WTC11 (cell line): ENCODE measurements around the gene GPR176. TPM values are rescaled to one million over a fixed set of nuclear protein-coding genes. Genes with fewer than 3 reads are reported as not detected.
A peak's percentile ranks its signal among the peaks of the same experiment; 100 is the strongest.

Experiments used
- ATAC-seq: fragments of 200-7000 bp; cut with Tn5 transposase; 2 replicates; pipeline ENCODE4 v1.10.0; 2021; ENCODE audit warnings: mild to moderate bottlenecking, moderate library complexity
- CTCF ChIA-PET: fragments of 300-600 bp; sonication (Branson Sonifier 250); formaldehyde crosslinking; loops from one replicate; lab custom pipeline; 2021; ENCODE audit warnings: antibody characterized with exemption; lab: Charles Lee
- POLR2A ChIA-PET: fragments of 350-600 bp; sonication (Branson Sonifier 250); formaldehyde crosslinking; loops from one replicate; lab custom pipeline; 2021; ENCODE audit warnings: antibody characterized with exemption; lab: Charles Lee
- DNase-seq: peaks from one replicate; pipeline ENCODE4 v3.0.0; 2021; ENCODE audit warnings: low spot score
- H3K27ac Mint-ChIP-seq: 2 replicates; pipeline ENCODE4 v1.8.0; 2021; ENCODE audit warnings: mixed read lengths
- H3K27me3 Mint-ChIP-seq: 2 replicates; pipeline ENCODE4 v1.8.0; 2021; ENCODE audit warnings: low read depth, mild to moderate bottlenecking, moderate library complexity, mixed read lengths
- H3K36me3 Mint-ChIP-seq: 2 replicates; pipeline ENCODE4 v1.8.0; 2021; ENCODE audit warnings: mixed read lengths
- H3K4me1 Mint-ChIP-seq: 2 replicates; pipeline ENCODE4 v1.8.0; 2022; ENCODE audit warnings: mixed read lengths
- H3K4me3 Mint-ChIP-seq: 2 replicates; pipeline ENCODE4 v1.8.0; 2021; ENCODE audit warnings: mild to moderate bottlenecking, moderate library complexity, mixed read lengths
- H3K9me3 Mint-ChIP-seq: 2 replicates; pipeline ENCODE4 v1.8.0; 2021; ENCODE audit warnings: mixed read lengths
- ATF1 ChIP-seq: sonication (generic); formaldehyde crosslinking; IDR thresholded peaks from 2 replicates; pipeline ENCODE4 v1.8.1; 2023; ENCODE audit warnings: mild to moderate bottlenecking, moderate library complexity, missing genetic modification reagents
- ETV6 ChIP-seq: sonication (generic); formaldehyde crosslinking; IDR thresholded peaks from 2 replicates; pipeline ENCODE4 v1.8.1; 2022; ENCODE audit warnings: mild to moderate bottlenecking, missing genetic modification reagents
- JUN ChIP-seq: sonication (generic); formaldehyde crosslinking; IDR thresholded peaks from 2 replicates; pipeline ENCODE4 v1.8.0; 2023; ENCODE audit warnings: mild to moderate bottlenecking, missing genetic modification reagents
- OVOL2 ChIP-seq: fragments of 250-450 bp; sonication (Bioruptor Pico); IDR thresholded peaks from 2 replicates; pipeline ENCODE4 v1.9.0; 2021; ENCODE audit warnings: mild to moderate bottlenecking, borderline replicate concordance
- PRRX2 ChIP-seq: fragments of 250-450 bp; sonication (Bioruptor Pico); IDR thresholded peaks from 2 replicates; pipeline ENCODE4 v1.8.0; 2021; ENCODE audit warnings: mild to moderate bottlenecking
- SOX15 ChIP-seq: fragments of 250-450 bp; sonication (Bioruptor Pico); IDR thresholded peaks from 2 replicates; pipeline ENCODE4 v1.9.0; 2021; ENCODE audit warnings: mild to moderate bottlenecking
- SP1 ChIP-seq: sonication (generic); formaldehyde crosslinking; conservative IDR thresholded peaks from 2 replicates; pipeline ENCODE4 v1.8.1; 2022; ENCODE audit warnings: missing genetic modification reagents
- ZBTB21 ChIP-seq: sonication (generic); formaldehyde crosslinking; IDR thresholded peaks from 2 replicates; pipeline ENCODE4 v1.8.1; 2023; ENCODE audit warnings: mild to moderate bottlenecking, missing genetic modification reagents, borderline replicate concordance
- ZNF317 ChIP-seq: sonication (generic); formaldehyde crosslinking; IDR thresholded peaks from 2 replicates; pipeline ENCODE4 v1.8.1; 2023; ENCODE audit warnings: low read depth, mild to moderate bottlenecking, moderate library complexity, missing genetic modification reagents, borderline replicate concordance
- ZNF671 ChIP-seq: fragments of 250-450 bp; sonication (Bioruptor Pico); IDR thresholded peaks from 2 replicates; pipeline ENCODE4 v1.8.0; 2021; ENCODE audit warnings: mild to moderate bottlenecking
- total RNA-seq: library from RNA; stranded (reverse); gene quantifications from 3 replicates; pipeline ENCODE4 v1.2.3, GENCODE V29; 2021
- TF ChIP-seq, protein P1 (sequence below): sonication (generic); formaldehyde crosslinking; IDR thresholded peaks from 2 replicates; pipeline ENCODE4 v1.8.1; 2022; ENCODE audit warnings: mild to moderate bottlenecking, missing genetic modification reagents, moderate library complexity, borderline replicate concordance
- TF ChIP-seq, protein P2 (sequence below): sonication (generic); formaldehyde crosslinking; IDR thresholded peaks from 2 replicates; pipeline ENCODE4 v1.8.0; 2023; ENCODE audit warnings: missing genetic modification reagents, mild to moderate bottlenecking, borderline replicate concordance
- TF ChIP-seq, protein P3 (sequence below): sonication (generic); formaldehyde crosslinking; IDR thresholded peaks from 2 replicates; pipeline ENCODE4 v1.8.1; 2023; ENCODE audit warnings: mild to moderate bottlenecking, missing genetic modification reagents, moderate library complexity
- TF ChIP-seq, protein P4 (sequence below): fragments of 250-450 bp; sonication (Bioruptor Pico); IDR thresholded peaks from 2 replicates; pipeline ENCODE4 v1.9.0; 2021; ENCODE audit warnings: mild to moderate bottlenecking
- TF ChIP-seq, protein P5 (sequence below): fragments of 200-600 bp; IDR thresholded peaks from 2 replicates; pipeline ENCODE4 v1.8.0; 2022; ENCODE audit warnings: antibody characterized with exemption
- TF ChIP-seq, protein P6 (sequence below): sonication (generic); formaldehyde crosslinking; IDR thresholded peaks from 2 replicates; pipeline ENCODE4 v1.8.1; 2023; ENCODE audit warnings: mild to moderate bottlenecking, missing genetic modification reagents
- TF ChIP-seq, protein P7 (sequence below): sonication (generic); formaldehyde crosslinking; IDR thresholded peaks from 2 replicates; pipeline ENCODE4 v1.8.0; 2023; ENCODE audit warnings: mild to moderate bottlenecking, missing genetic modification reagents

The GPR176 gene
- total RNA-seq, 1 experiment from 2014 or later: 117 TPM

DNA sequence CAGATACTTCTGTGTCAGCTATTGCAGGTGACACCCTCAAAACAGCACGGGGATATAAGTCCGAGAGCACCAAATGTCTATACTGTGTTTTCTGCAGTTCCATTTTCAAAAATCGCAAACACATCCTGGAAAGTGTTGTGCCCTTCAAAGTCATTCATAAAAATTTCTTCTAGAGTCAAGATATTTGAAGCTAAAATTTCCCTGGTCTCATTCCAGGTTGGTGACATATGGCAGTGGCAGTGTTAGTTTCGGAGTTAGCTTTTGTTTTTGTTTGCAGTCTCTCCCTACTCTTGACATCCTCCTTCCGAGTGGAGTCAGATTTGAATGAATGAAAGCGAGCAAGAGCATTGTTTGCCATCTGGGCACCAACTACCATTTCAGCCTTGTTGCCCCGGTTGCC, 134.2 kb downstream of the GPR176 start (continued):
- TF ChIP-seq, protein P1, sequence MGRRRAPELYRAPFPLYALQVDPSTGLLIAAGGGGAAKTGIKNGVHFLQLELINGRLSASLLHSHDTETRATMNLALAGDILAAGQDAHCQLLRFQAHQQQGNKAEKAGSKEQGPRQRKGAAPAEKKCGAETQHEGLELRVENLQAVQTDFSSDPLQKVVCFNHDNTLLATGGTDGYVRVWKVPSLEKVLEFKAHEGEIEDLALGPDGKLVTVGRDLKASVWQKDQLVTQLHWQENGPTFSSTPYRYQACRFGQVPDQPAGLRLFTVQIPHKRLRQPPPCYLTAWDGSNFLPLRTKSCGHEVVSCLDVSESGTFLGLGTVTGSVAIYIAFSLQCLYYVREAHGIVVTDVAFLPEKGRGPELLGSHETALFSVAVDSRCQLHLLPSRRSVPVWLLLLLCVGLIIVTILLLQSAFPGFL: no peak
- TF ChIP-seq, protein P2, sequence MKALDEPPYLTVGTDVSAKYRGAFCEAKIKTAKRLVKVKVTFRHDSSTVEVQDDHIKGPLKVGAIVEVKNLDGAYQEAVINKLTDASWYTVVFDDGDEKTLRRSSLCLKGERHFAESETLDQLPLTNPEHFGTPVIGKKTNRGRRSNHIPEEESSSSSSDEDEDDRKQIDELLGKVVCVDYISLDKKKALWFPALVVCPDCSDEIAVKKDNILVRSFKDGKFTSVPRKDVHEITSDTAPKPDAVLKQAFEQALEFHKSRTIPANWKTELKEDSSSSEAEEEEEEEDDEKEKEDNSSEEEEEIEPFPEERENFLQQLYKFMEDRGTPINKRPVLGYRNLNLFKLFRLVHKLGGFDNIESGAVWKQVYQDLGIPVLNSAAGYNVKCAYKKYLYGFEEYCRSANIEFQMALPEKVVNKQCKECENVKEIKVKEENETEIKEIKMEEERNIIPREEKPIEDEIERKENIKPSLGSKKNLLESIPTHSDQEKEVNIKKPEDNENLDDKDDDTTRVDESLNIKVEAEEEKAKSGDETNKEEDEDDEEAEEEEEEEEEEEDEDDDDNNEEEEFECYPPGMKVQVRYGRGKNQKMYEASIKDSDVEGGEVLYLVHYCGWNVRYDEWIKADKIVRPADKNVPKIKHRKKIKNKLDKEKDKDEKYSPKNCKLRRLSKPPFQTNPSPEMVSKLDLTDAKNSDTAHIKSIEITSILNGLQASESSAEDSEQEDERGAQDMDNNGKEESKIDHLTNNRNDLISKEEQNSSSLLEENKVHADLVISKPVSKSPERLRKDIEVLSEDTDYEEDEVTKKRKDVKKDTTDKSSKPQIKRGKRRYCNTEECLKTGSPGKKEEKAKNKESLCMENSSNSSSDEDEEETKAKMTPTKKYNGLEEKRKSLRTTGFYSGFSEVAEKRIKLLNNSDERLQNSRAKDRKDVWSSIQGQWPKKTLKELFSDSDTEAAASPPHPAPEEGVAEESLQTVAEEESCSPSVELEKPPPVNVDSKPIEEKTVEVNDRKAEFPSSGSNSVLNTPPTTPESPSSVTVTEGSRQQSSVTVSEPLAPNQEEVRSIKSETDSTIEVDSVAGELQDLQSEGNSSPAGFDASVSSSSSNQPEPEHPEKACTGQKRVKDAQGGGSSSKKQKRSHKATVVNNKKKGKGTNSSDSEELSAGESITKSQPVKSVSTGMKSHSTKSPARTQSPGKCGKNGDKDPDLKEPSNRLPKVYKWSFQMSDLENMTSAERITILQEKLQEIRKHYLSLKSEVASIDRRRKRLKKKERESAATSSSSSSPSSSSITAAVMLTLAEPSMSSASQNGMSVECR (CRISPR knock-in tag): no peak
- TF ChIP-seq SOX15 (CRISPR knock-in tag): no peak

DNA sequence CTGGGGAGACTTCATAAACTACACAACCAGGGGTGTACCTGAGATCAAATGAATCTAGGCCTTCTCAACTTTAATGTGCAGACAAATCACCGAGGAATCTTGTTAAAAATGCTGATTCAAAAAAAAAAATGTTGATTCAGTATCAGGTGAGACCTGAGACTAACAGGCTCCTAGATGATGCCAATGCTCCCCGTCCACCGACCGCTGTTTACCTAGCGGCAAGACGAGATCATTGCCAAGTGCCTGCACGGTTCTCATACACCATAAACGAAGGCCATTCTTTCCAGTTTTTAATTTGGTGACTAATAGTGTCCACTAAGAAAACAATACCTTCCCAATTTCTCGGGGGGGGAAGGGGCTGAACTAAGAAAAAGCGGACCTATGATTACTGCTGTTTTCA, 134.9 kb downstream of the GPR176 start:
- H3K27ac Mint-ChIP-seq: peak overlapping the region; percentile 37; the same call in 1 of the 2 replicates
- TF ChIP-seq ATF1 (CRISPR knock-in tag) (no peak), ZBTB21 (CRISPR knock-in tag) (no peak), ETV6 (no peak), PRRX2 (no peak), OVOL2 (CRISPR knock-in tag) (no peak), ZNF317 (CRISPR knock-in tag) (no peak), ZNF671 (CRISPR knock-in tag) (no peak), JUN (CRISPR knock-in tag) (no peak), SP1 (CRISPR knock-in tag) (no peak)
- TF ChIP-seq, protein P3, sequence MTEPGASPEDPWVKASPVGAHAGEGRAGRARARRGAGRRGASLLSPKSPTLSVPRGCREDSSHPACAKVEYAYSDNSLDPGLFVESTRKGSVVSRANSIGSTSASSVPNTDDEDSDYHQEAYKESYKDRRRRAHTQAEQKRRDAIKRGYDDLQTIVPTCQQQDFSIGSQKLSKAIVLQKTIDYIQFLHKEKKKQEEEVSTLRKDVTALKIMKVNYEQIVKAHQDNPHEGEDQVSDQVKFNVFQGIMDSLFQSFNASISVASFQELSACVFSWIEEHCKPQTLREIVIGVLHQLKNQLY (CRISPR knock-in tag): no peak
- TF ChIP-seq, protein P4, sequence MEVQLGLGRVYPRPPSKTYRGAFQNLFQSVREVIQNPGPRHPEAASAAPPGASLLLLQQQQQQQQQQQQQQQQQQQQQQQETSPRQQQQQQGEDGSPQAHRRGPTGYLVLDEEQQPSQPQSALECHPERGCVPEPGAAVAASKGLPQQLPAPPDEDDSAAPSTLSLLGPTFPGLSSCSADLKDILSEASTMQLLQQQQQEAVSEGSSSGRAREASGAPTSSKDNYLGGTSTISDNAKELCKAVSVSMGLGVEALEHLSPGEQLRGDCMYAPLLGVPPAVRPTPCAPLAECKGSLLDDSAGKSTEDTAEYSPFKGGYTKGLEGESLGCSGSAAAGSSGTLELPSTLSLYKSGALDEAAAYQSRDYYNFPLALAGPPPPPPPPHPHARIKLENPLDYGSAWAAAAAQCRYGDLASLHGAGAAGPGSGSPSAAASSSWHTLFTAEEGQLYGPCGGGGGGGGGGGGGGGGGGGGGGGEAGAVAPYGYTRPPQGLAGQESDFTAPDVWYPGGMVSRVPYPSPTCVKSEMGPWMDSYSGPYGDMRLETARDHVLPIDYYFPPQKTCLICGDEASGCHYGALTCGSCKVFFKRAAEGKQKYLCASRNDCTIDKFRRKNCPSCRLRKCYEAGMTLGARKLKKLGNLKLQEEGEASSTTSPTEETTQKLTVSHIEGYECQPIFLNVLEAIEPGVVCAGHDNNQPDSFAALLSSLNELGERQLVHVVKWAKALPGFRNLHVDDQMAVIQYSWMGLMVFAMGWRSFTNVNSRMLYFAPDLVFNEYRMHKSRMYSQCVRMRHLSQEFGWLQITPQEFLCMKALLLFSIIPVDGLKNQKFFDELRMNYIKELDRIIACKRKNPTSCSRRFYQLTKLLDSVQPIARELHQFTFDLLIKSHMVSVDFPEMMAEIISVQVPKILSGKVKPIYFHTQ: no peak
- TF ChIP-seq, protein P5, sequence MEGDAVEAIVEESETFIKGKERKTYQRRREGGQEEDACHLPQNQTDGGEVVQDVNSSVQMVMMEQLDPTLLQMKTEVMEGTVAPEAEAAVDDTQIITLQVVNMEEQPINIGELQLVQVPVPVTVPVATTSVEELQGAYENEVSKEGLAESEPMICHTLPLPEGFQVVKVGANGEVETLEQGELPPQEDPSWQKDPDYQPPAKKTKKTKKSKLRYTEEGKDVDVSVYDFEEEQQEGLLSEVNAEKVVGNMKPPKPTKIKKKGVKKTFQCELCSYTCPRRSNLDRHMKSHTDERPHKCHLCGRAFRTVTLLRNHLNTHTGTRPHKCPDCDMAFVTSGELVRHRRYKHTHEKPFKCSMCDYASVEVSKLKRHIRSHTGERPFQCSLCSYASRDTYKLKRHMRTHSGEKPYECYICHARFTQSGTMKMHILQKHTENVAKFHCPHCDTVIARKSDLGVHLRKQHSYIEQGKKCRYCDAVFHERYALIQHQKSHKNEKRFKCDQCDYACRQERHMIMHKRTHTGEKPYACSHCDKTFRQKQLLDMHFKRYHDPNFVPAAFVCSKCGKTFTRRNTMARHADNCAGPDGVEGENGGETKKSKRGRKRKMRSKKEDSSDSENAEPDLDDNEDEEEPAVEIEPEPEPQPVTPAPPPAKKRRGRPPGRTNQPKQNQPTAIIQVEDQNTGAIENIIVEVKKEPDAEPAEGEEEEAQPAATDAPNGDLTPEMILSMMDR: no peak
- TF ChIP-seq, protein P6, sequence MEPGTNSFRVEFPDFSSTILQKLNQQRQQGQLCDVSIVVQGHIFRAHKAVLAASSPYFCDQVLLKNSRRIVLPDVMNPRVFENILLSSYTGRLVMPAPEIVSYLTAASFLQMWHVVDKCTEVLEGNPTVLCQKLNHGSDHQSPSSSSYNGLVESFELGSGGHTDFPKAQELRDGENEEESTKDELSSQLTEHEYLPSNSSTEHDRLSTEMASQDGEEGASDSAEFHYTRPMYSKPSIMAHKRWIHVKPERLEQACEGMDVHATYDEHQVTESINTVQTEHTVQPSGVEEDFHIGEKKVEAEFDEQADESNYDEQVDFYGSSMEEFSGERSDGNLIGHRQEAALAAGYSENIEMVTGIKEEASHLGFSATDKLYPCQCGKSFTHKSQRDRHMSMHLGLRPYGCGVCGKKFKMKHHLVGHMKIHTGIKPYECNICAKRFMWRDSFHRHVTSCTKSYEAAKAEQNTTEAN: no peak
- TF ChIP-seq, protein P7, sequence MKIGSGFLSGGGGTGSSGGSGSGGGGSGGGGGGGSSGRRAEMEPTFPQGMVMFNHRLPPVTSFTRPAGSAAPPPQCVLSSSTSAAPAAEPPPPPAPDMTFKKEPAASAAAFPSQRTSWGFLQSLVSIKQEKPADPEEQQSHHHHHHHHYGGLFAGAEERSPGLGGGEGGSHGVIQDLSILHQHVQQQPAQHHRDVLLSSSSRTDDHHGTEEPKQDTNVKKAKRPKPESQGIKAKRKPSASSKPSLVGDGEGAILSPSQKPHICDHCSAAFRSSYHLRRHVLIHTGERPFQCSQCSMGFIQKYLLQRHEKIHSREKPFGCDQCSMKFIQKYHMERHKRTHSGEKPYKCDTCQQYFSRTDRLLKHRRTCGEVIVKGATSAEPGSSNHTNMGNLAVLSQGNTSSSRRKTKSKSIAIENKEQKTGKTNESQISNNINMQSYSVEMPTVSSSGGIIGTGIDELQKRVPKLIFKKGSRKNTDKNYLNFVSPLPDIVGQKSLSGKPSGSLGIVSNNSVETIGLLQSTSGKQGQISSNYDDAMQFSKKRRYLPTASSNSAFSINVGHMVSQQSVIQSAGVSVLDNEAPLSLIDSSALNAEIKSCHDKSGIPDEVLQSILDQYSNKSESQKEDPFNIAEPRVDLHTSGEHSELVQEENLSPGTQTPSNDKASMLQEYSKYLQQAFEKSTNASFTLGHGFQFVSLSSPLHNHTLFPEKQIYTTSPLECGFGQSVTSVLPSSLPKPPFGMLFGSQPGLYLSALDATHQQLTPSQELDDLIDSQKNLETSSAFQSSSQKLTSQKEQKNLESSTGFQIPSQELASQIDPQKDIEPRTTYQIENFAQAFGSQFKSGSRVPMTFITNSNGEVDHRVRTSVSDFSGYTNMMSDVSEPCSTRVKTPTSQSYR (CRISPR knock-in tag): no peak
- TF ChIP-seq, protein P1: no peak

More for the DNA sequence above, 134.9 kb downstream of the GPR176 start:
- H3K27me3 Mint-ChIP-seq: no peaks in the 10 kb centered on the region
- no peaks in the 10 kb centered on the region for H3K36me3 Mint-ChIP-seq
- peaks cover 8% of the 10 kb centered on the region for H3K9me3 Mint-ChIP-seq
- ChIA-PET CTCF (interaction anchor here (1.1 kb wide), 1 partner anchor 490 kb away, joined by 4 read pairs; no protein-coding TSS in a partner anchor), POLR2A (interaction anchor here (1.0 kb wide), 1 partner anchor 205 kb away, joined by 3 read pairs; the partner anchor contains the start of gene THBS1)
- no peak for ATAC-seq
- H3K4me1 Mint-ChIP-seq: peaks cover 73% of the 10 kb centered on the region
- peak overlapping the region; percentile 79 for H3K4me3 Mint-ChIP-seq
- no peak for DNase-seq
